ENCODE results near the gene SRPRA. TPM values are rescaled to one million over a fixed set of nuclear protein-coding genes. Genes with fewer than 3 reads are reported as not detected.

SRPRA gene
- polyA plus RNA-seq, 1 donor (not counting 4 experiments of a cell fraction or from before 2014, with no cell fraction given), result 56.0 TPM

- Histone ChIP-seq H3K4me1 (ENCODE audit: control insufficient read depth, extremely low read depth, insufficient read depth, low read length) (peaks cover 8% of the 10 kb centered on the region), H3K9me3 (ENCODE audit: control insufficient read depth, low read depth, low read length) (no peaks in the 10 kb centered on the region), H3K27me3 (ENCODE audit: control insufficient read depth, extremely low read depth, insufficient read depth, low read length) (no peaks in the 10 kb centered on the region), H3K27ac (ENCODE audit: control insufficient read depth, insufficient read depth, low read length) (peak overlapping the region; percentile 89), H3K9me1 (ENCODE audit: control insufficient read depth, extremely low read depth, insufficient read depth, low read length) (no peaks in the 10 kb centered on the region), H3K36me3 (ENCODE audit: control insufficient read depth in 2 of 2, extremely low read depth in 1 of 2, insufficient read depth in 2 of 2, low read length in 2 of 2) (peaks cover 38 to 43% of the 10 kb centered on the region in 2 experiments), H2AFZ (ENCODE audit: control insufficient read depth, low read length) (peak overlapping the region; percentile 95), H3K79me2 (ENCODE audit: control insufficient read depth, insufficient read depth, low read length) (peaks cover 43% of the 10 kb centered on the region), H4K20me1 (ENCODE audit: control insufficient read depth, extremely low read depth, insufficient read depth, low read length) (no peaks in the 10 kb centered on the region), H3K4me3 (ENCODE audit: control insufficient read depth in 2 of 3, extremely low read depth in 1 of 3, insufficient read depth in 2 of 3, low read depth in 1 of 3, low read length in 3 of 3) (peak overlapping the region; percentile 74 to 86 (median 85)), H3K4me2 (ENCODE audit: control insufficient read depth, extremely low read depth, insufficient read depth, low read depth, low read length) (peak overlapping the region; percentile 75), H3K9ac (ENCODE audit: control insufficient read depth, extremely low read depth, insufficient read depth, low read length) (peak overlapping the region; percentile 98)
- TF ChIP-seq, protein P1, sequence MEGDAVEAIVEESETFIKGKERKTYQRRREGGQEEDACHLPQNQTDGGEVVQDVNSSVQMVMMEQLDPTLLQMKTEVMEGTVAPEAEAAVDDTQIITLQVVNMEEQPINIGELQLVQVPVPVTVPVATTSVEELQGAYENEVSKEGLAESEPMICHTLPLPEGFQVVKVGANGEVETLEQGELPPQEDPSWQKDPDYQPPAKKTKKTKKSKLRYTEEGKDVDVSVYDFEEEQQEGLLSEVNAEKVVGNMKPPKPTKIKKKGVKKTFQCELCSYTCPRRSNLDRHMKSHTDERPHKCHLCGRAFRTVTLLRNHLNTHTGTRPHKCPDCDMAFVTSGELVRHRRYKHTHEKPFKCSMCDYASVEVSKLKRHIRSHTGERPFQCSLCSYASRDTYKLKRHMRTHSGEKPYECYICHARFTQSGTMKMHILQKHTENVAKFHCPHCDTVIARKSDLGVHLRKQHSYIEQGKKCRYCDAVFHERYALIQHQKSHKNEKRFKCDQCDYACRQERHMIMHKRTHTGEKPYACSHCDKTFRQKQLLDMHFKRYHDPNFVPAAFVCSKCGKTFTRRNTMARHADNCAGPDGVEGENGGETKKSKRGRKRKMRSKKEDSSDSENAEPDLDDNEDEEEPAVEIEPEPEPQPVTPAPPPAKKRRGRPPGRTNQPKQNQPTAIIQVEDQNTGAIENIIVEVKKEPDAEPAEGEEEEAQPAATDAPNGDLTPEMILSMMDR (optimal IDR thresholded peaks at IDR 0.05 in 1 of 3, IDR thresholded peaks at IDR 0.05 in 1 of 3, conservative IDR thresholded peaks at IDR 0.05 in 1 of 3; ENCODE audit: extremely low read depth in 1 of 3, insufficient read depth in 2 of 3, low read length in 3 of 3), result no peak
- TF ChIP-seq EZH2 (IDR thresholded peaks at IDR 0.05; ENCODE audit: low read length), result no peak
- FAIRE-seq (no peak), DNase-seq (ENCODE audit: low read depth, low spot score) (no peak)
- dilution Hi-C loops (cut with MboI; ENCODE audit: extremely low pct_ligation_motif_present, low sequenced_read_pairs), result no loop called here
Observed at GRCh38 chr11:126268361-126268707, 361 bp downstream of the SRPRA start.

GRCh38 chr11:126267650-126268049 lies 1.0 kb downstream of the SRPRA start:
- Histone ChIP-seq H3K27me3 (ENCODE audit: control insufficient read depth, extremely low read depth, insufficient read depth, low read length) (no peaks in the 10 kb centered on the region), H3K36me3 (ENCODE audit: control insufficient read depth in 2 of 2, extremely low read depth in 1 of 2, insufficient read depth in 2 of 2, low read length in 2 of 2) (peaks cover 40 to 44% of the 10 kb centered on the region in 2 experiments), H3K4me3 (ENCODE audit: control insufficient read depth in 2 of 3, extremely low read depth in 1 of 3, insufficient read depth in 2 of 3, low read depth in 1 of 3, low read length in 3 of 3) (peak overlapping the region; percentile 74 to 86 (median 85)), H3K9ac (ENCODE audit: control insufficient read depth, extremely low read depth, insufficient read depth, low read length) (peak overlapping the region; percentile 98), H2AFZ (ENCODE audit: control insufficient read depth, low read length) (no peak overlapping the region), H3K79me2 (ENCODE audit: control insufficient read depth, insufficient read depth, low read length) (peaks cover 43% of the 10 kb centered on the region), H4K20me1 (ENCODE audit: control insufficient read depth, extremely low read depth, insufficient read depth, low read length) (no peaks in the 10 kb centered on the region), H3K27ac (ENCODE audit: control insufficient read depth, insufficient read depth, low read length) (peak overlapping the region; percentile 89), H3K4me2 (ENCODE audit: control insufficient read depth, extremely low read depth, insufficient read depth, low read depth, low read length) (peak overlapping the region; percentile 75), H3K9me3 (ENCODE audit: control insufficient read depth, low read depth, low read length) (no peaks in the 10 kb centered on the region), H3K9me1 (ENCODE audit: control insufficient read depth, extremely low read depth, insufficient read depth, low read length) (no peaks in the 10 kb centered on the region), H3K4me1 (ENCODE audit: control insufficient read depth, extremely low read depth, insufficient read depth, low read length) (peaks cover 8% of the 10 kb centered on the region)
- TF ChIP-seq, protein P1 (optimal IDR thresholded peaks at IDR 0.05 in 1 of 3, IDR thresholded peaks at IDR 0.05 in 1 of 3, conservative IDR thresholded peaks at IDR 0.05 in 1 of 3; ENCODE audit: extremely low read depth in 1 of 3, insufficient read depth in 2 of 3, low read length in 3 of 3), result no peak
- no peak for TF ChIP-seq EZH2 (IDR thresholded peaks at IDR 0.05; ENCODE audit: low read length)
- FAIRE-seq (no peak), DNase-seq (ENCODE audit: low read depth, low spot score) (no peak)
- dilution Hi-C loops (cut with MboI; ENCODE audit: extremely low pct_ligation_motif_present, low sequenced_read_pairs), result no loop called here

Data from keratinocyte (primary cell).